HT1080 (cell line): ENCODE data around the gene DCP1A. TPM values are rescaled to one million over a fixed set of nuclear protein-coding genes. Genes with fewer than 3 reads are reported as not detected.
"Not testable (repeated sequence)": the region's sequence is repeated elsewhere in the genome, so short reads cannot be mapped to it uniquely, and the experiment has no call there.

Experiments used
- DNase-seq: peaks from one replicate; pipeline ENCODE4 v3.0.0-alpha.2; 2015; ENCODE audit warnings: low read depth
- total RNA-seq: library from RNA; depleted of rRNA; stranded (reverse); fragments of >200 nt; shearing (Covaris generic); gene quantifications from 2 replicates; pipeline ENCODE4 v1.2.3, GENCODE V29; 2014

The DCP1A gene
- total RNA-seq, 1 experiment from 2014 or later: 20.5 TPM

DNA sequence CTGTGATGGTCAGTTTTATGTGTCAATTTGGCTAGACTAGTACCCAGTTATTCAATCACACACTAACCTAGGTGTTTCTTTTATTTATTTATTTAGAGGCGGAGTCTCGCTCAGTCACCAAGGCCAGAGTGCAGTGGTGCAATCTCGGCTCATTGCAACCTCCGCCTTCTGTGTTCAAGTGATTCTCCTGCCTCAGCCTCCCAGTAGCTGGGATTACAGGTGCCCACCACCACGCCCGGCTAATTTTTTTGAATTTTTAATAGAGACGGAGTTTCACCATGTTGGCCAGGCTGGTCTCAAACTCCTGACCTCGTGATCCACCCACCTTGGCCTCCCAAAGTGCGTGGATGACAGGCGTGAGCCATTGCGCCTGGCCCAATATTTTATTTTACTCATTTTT lies 78.2 kb downstream of the DCP1A start:
- not testable (repeated sequence) for DNase-seq

DNA sequence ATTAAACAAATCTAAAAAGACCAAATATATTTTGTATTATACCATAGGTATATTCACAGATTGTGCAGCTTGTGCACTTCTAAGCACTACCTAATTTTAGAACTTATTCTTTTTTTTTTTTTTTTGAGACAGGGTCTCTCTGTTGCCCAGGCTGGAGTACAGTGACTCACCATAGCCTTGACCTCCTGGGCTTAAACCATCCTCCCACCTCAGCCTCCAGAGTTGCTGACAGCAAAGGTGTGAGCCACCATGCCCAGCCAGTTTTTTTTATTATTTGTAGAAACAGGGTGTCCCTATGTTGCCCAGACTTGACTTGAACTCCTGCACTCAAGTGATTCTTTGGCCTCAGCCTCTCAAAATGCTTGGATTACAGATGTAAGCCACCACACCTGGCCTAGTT lies 79.6 kb downstream of the DCP1A start:
- no peak for DNase-seq

DNA sequence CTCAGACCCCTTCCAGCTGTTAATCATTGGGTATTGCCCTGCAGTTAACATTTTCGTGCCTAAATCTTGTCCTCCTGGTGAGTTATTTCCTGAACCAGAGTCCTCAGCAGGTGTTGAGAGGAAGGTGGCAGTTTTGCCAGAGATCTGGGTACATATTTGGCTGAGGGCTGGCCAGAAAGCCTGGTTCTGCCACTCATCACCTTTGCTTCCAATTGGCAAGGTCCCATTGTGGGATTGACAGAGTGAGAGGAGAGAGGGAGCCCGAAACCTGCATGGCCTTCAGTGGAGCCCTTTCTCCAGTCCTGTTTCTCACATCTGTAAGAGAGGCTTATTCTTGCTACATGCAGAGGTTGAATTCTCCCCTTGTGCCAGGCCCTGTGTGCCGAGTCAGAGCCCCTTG lies 82.6 kb downstream of the DCP1A start:
- no peak for DNase-seq

DNA sequence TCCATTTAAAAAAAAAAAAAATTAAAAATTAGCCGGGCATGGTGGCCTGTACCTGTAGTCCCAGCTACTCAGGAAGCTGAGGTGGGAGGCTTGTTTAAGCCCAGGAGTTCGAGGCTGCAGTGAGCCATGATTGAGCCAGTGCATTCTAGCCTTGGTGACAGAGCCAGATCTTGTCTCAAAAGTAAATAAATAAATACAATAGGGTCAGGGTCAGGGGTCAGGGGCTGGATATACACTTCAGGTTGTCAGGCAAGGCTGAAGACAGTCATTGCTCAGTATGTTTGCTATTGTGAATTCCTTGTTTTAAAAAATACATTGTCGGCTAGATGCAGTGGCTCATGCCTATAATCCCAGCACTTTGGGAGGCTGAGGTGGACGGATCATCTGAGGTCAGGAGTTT lies 83.4 kb downstream of the DCP1A start:
- no peak for DNase-seq

DNA sequence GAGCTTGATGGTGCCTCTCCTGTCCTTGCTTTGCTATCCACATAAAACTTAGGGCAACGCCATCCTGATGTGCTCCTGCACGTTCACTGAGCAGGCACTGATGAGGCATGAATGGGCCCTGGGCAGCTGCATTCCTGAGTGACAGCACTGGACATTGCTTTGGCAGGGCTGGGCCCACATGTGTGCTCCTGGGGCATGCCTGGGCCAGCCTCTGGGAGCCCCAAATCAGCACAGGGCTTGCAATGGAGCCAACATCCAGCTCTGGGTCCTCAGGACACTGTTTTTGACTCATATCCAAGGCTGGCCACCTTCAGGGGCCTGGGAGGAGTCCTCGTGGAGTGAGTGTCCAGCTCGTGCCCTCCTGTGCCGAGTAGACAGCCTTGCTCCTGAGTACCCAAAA lies 85.6 kb downstream of the DCP1A start:
- no peak for DNase-seq

DNA sequence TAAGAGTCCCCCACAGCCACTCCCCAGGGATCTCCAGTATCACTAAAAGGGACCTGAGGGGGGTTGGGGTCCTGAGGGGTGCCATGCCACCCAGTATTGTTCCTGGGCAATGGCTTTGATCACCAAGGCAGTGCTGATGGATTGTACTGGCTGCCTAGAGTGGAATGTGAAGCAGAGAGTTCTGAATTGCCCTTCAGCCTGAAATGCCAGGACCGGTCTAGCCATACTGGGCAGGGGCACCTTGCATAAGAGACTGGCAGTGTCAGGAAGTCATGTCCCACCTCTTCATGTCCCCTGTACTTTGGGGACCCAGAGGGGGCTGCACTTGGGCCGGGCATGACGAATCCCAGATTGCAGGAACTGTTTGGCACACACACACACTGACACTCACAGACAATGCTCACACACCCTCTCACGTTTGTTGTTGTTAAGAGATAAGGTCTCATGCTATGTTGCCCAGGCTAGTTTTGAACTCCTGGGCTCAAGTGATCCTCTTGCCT lies 87.0 kb downstream of the DCP1A start:
- DNase-seq: no peak

DNA sequence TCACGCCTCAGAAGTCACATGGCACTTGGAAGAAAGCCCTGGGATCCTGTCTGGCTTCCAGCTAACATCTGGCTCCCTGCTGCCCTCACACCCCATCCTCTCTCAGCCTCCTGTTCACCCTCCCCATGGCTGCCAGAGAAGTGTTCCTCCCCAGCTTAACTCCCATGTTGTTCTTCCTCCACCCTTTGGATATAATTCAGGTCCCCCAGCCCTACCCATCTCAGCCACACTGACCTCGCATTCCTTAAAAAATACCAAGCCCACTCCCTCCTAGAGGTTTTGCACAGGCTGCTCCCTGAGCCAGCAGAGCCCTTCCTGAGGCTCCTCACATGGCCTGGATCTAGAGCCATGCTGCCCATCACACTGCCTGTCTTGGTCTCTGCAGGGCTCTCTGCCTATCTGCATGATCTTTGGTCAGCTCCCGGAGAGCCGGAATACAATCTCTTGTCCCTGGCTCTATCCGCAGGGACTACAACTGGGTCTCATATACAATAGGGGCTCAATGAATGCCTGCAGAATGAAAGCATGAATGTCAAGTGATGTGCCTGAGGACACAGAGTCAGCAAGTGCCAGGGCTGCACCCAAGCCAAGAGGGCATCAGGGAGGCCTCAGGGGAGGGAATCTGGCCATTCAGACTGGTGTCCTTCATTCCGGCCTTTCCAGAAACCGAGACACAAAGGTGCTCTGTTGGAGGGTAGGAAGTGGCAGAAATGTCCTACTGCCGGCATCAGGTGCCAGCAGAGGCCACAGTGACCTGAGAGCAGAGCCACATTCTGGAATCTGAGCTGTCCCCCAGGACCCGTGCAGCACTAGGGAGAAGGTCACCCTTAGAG lies 87.7 kb downstream of the DCP1A start:
- DNase-seq: no peak

DNA sequence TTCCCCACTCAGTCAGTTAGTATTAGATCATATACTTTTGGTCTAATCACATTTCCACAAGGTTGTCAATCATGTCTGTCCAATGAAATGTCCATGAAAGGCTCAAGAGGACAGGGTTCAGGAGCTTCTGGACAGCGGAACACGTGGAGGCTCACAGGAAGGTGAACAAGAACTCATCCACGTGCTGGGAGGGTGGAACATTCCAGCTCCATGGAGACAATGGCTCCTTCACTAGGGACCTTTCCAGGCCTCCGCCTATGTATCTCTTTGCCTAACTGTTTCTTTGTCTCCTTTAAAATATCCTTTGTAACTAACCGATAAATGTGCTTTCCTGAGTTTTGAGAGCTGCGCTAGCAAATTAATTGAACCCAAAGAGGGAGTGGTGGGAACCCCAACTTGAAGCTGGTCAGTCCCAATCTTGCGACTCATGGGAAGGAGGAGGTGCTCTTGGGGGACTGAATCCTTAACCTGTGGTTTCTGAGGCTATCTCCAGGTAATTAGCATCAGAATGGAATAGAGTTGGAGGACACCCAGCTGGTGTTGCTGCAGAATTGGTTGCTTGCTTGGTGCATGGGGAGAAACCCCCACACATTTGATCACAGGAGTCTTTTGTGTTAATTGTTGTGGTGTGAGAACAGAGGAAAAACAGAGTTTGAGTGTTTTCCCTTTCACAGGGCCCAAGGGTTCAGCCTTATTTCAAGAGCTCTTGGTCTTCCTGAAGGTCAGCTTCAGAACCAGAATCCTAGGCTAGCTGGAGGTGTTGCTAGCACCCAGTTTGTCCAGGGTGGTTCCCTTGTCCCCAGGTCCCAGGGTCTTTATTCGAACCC lies 88.5 kb downstream of the DCP1A start:
- DNase-seq: no peak

DNA sequence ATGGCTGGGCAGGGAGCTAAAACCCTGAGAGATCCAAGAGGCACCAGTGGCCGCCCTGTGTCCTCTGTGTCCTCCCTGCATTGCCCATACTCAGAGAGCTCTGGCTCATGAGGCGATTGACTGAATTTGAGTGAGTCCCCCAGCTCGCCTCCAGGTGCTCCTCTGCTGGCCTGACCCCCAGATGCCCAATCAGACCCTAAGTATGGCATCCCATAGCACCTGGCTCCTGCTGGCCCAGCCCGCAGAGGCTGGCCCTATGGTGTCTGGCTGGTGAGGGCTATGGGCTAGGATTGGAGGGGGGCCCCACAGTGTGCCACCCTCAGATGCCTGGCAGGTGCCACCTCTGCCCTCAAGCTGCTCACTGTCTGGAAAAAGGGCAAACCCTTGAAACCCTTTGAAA lies 89.9 kb downstream of the DCP1A start:
- no peak for DNase-seq

DNA sequence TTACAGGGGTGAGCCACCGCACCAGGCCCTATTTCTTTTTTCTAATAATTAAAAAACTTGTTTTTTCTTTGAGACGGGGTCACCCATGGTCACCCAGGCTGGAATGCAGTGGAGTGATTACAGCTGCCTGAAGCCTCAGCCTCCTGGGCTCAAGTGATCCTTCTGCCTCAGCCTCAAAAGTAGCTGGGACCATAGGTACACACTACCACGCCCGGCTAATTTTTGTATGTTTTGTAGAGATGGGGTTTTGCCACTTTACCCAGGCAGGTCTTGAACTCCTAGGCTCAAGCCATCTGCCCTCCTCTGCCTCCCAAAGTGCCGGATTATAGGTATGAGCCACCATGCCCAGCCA lies 90.7 kb downstream of the DCP1A start:
- DNase-seq: no peak

DNA sequence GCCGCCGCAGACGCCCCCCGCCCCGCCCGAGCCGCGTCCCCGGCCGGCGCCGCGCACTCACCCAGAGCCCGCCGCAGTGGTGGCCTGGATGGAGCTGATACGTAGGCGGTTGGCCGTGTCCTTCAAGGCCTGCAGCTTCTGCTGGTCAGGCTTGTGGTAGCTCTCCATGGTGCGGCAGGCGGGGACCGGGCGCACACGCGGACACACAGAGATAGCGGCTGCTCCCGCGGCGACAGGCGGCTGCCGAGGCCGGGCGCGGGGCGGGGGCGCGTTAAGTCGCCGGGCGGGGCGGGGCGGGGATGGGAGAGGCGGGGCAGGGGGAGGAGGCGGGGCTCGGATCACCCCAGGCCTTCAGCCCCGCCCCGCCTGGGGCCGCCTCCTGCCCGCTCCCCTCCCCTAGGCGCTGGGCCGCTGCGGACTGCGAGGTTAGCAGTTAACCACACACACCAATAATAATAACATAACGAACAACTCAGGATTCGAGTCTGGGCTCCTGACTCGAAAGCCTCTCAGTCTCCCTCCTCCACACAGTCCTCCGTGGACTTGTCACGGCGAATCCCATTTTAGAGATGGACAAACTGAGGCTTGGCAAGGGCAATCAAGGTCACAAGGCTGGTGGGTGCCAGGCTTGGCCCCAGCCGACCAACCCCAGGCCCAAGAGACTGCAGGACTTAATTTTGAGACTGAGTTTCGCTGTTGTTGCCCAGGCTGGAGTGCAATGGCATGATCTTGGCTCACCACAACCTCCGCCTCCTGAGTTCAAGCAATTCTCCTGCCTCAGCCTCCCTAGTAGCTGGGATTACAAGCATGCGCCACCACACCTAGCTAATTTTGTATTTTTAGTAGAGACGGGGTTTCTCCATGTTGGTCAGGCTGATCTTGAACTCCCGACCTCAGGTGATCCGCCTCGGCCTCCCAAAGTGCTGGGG lies 91.3 kb downstream of the DCP1A start, which contains the start of gene TKT:
TKT (minus strand) TSS at position 248 of the 929 bp plus-strand sequence; CDS start at position 168, 80 bp downstream.
- peak; percentile 65 for DNase-seq

DNA sequence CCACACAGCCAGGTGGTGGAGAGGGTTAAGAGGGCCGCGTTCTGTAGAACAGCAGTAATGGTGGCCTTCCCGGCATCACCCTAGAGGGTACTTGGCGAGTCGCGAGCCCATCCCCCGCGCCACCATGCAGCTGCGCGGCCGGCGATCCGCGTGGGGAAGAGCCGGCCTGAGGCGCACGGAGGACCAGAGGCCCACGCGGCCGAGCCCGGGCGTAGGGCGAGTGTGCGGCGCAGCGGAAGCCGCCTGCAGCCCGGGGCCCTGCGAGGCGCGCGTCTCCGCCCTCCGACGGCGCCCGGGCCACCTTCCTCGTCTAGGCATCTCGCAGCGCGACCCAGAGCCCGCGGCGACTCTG lies 91.9 kb downstream of the DCP1A start:
- no peak for DNase-seq

DNA sequence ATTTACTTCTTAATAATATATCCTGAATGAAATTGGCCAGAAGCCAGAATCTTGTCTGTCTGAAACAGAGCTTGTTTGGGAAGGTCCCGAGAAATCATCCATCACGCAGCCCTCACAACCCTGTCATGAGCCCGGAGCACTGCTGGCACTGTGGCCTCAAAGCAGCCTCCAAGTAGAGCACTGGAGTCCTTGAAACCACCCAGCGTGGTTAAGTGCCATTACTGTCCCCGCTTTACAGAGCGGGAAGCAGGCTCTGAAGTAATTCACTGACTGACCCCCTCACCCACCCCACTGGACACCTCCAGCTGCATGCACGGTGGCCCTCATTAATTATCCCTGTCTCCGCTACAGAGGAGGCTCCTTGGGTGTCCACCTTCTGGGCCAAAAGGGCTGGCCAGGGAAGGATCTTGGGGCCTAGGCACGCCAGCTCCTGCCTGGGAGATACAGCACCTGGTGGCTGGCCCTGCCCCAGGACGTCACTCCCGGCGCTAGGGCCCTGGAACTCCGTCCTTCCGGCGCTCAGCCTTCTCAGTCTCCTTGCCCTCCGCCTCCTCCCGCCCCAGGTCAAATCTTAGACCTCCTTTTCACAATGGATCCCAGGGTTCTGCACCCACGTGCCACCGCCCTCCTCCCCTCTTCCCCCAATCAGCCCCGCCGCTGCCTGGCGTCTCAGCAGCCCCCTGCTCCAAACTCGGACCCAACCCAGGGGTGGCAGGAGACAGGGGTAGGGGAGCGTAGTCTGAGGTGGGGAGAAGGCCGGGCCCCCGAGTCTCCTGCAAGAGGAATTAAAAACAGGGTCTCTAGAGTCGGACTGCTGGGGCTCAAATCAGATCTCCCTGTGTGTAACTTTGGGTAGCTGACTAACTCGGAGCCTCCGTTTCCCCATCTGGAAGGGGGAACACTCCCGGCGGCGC lies 92.6 kb downstream of the DCP1A start:
- peak; percentile 60 for DNase-seq

DNA sequence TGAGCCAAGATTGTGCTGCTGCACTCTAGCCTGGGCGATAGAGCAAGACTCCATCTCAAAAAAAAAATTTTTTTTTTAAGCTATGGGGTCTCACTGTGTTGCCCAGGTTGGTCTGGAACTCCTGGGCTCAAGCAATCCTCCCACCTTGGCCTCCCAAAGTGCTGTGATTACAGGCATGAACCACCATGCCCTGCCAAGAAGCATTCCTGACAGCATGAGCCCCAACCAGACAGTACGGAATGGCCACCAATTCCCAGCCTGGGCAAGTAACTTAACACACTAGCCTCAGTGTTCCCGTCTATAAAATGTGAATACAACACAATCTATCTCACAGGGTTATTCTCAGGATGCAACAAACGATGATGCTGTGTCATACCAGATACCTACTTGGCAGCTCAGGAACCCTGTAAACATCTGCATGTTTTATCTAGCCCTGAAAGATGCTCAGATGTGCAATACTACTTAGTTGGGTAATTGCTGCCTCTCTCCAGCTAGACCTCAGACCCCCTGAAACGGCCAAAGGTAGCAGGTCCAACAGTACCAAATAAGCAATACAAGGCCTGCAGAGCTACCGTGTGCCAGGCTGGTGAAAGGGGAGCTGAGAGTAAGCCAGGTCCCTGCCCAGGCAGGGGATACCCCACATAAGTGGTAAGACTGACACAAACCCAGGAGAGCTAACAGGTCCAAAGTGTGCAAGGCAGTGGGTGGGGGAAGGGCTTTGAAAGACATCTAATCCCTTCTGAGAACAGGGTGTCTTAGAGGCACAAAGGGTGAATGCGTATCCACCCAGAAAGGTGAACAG lies 93.4 kb downstream of the DCP1A start:
- no peak for DNase-seq

DNA sequence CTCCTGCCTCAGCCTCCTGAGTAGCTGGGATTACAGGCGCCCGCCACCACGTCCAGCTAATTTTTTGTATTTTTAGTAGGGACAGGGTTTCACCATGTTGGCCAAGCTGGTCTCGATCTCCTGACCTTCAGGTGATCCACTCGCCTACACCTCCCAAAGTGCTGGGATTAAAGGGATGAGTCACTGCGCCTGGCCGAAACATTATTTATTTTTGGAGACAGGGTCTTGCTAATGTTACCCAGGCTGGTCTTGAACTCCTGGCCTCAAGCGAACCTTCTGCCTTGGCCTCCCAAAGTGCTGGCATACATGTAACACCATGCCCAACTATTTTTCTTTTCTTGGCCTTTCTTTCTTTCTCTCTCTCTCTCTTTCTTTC lies 94.4 kb downstream of the DCP1A start:
- not testable (repeated sequence) for DNase-seq

DNA sequence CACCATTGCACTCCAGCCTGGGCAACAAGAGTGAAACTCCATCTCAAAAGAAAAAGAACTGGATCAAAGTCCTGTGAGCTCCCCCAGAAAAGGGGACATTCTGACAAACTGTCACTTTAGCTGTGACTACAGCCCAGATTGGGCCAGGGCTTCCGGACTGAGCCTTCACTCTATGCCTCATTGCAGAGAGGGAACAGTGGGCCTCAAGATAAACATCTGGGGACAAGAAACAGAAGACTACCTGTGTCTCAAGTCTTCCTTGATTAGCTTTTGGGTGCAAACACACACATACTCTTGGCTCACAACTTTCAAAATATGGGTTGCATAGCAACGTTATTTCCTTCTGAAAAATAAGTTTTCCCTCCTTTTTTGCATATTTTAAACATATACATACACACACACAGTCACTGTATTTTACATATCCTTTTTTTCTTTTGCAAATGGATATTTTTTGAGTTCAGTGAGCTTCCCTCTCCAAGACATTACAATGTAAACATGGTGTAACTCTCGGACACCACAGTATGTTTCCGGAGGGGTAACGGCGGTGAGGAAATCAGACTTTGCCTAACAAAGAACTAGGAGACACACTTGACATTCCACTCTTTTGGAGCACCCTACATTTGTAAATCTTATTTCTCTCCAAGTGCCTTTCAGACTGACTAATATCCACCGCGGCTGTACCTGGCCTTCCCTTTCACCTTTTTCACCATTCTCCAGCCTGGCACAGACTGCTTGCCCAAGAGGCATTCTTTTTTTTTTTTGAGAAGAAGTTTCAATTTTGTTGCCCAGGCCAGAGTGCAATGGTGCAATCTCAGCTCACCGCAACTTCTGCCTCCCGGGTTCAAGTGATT lies 95.0 kb downstream of the DCP1A start:
- DNase-seq: no peak

DNA sequence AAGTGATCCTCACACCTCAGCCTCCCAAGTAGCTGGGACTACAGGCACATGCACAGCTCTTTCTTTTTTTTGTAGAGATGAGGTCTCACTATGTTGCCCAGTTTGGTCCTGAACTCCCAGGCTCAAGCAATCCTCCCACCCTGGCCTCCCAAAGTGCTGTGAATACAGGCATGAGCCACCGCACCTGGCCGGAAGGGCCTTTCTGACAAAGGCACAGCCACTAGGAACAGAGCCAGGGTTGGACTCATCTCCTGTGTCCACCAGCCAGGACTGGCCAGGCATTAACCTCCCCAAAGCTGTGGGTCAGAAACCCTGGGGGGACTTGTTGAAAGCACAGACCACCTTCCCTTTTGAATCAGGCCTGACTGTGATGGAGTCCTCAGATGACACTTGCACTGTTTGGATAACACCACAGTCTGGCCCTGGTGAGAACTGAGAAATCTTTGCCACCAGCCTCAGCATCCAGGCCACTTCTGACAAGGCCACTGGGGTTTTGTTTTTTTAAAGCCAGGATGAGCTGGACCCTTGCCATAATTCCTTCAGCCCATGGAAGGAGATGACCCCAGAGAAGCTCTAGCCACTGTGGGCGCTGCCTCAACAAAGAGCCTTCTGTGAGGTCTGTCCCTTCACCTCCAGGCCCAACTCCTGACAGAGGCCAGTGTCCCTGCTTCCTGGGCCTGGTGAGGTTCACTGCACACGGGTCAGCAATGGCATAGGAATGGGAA lies 96.3 kb downstream of the DCP1A start:
- DNase-seq: no peak

DNA sequence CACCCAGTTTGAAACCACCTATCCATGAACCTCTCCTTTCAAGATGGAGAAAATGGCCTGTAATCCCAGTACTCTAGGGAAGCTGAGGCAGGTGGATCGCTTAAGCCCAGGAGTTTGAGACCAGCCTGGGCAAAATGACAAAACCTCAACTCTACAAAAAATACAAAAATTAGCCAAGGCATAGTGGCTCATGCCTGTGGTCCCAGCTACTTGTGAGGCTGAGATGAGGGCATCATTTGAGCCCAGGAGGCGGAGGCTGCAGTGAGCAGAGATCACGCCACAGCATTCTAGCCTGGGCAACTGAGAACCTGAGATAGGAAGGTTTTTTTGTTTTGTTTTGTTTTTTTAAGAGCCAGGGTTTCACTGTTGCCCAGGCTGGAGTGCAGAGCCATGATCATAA lies 96.9 kb downstream of the DCP1A start:
- no peak for DNase-seq
